DND-41 (cell line): ENCODE measurements around the gene MAST4.

Experiments used
- CTCF ChIP-seq: IDR thresholded peaks from 2 replicates; pipeline ENCODE4 v1.5.1; 2012; ENCODE audit warnings: borderline replicate concordance, low read length, moderate library complexity, mild to moderate bottlenecking; ENCODE audit not compliant: poor library complexity, severe bottlenecking; ENCODE audit errors: extremely low read depth
- EZH2 ChIP-seq: IDR thresholded peaks from 3 replicates; pipeline ENCODE4 v1.6.1; 2012; ENCODE audit warnings: borderline replicate concordance, low read depth, mild to moderate bottlenecking, moderate library complexity, low read length, inconsistent platforms; ENCODE audit not compliant: severe bottlenecking

GRCh38 chr5:66813306-66813705, 217.1 kb downstream of the MAST4 start:
- no peak for TF ChIP-seq CTCF
- no peak for TF ChIP-seq EZH2
